Measurements from ENCODE around the gene GLP2R. TPM values are rescaled to one million over a fixed set of nuclear protein-coding genes. Genes with fewer than 3 reads are reported as not detected.

GLP2R gene
- total and polyA plus RNA-seq, 2 of the 13 experiments (the other 11 are each of a cell fraction or from before 2014, with no cell fraction given), result 0.65 to 1.4 TPM

DNA sequence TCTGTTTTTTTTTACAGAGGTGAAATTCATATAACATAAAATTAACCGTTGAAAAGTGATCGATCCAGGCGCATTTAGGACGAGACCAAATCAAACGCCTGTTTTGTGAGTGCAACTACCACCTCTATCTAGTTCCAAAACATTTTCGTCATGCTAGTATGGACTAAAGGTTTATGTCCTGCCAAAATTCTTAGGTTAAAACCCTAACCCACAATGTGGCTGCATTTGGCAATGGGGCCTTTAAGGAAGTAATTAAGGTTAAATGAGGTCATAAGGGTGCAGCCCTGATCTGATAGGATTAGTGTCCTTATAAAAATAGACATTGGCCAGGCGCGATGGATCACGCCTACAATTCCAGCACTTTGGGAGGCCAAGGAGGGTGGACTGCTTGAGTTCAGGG is 112.2 kb downstream of the GLP2R start (continued):
- TF ChIP-seq ZNF281 (CRISPR knock-in tag; IDR thresholded peaks at IDR 0.05; ENCODE audit: borderline replicate concordance) (no peak), ZNF781 (CRISPR knock-in tag; IDR thresholded peaks at IDR 0.05; ENCODE audit: borderline replicate concordance, not compliant biosample characterization) (no peak)

DNA sequence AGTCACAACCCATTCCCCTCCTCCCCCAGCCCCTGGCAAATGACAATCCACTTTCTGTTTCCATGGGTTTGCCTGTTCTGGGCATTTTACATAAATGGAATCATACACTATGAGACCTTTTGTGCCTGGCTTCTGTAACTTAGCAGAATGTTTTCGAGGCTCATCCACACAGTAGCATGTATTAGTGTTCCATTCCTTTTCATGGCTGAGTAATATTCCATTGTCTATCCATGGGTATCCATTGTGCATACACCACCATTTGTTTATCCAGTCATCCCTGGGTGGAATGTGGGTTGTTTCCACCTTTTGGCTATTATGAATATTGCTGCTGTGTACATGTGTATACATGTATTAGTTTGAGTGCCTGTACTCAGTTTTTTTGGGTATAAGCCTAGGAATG is 113.0 kb downstream of the GLP2R start:
- DNase-seq (ENCODE audit: low spot score), result no peak
- Histone ChIP-seq H4K20me1 (ENCODE audit: insufficient read depth, low read length) (0 out of 2 replicates have a peak, but pooled peaks cover 3% of the 10 kb centered on the region), H3K4me3 (replicated peaks in 1 of 3; ENCODE audit: insufficient read depth in 1 of 3, low read depth in 2 of 3, low read length in 3 of 3) (no peak overlapping the region), H3K27ac (ENCODE audit: extremely low read length, insufficient read depth, low read length) (no peak overlapping the region), H3K4me1 (ENCODE audit: insufficient read depth, low read length) (no peaks in the 10 kb centered on the region), H2AFZ (ENCODE audit: low read length) (no peak overlapping the region), H3K9me3 (ENCODE audit: low read length) (no peaks in the 10 kb centered on the region), H3K36me3 (replicated peaks in 1 of 2; ENCODE audit: control insufficient read depth in 1 of 2, insufficient read depth in 2 of 2, low read length in 2 of 2) (no peaks in the 10 kb centered on the region), H3K27me3 (ENCODE audit: control insufficient read depth in 1 of 2, insufficient read depth in 2 of 2, low read length in 2 of 2) (peaks cover 1 to 4% of the 10 kb centered on the region in 2 experiments; a peak in 3 of 5 replicates), H3K79me2 (ENCODE audit: insufficient read depth, low read length) (no peaks in the 10 kb centered on the region), H3K9ac (ENCODE audit: insufficient read depth, low read depth, low read length) (no peak overlapping the region), H3K4me2 (ENCODE audit: low read depth, low read length) (no peak overlapping the region)
- WGBS (ENCODE audit: low lambda C conversion rate), result 0% methylated on average over 1 of the region's 1 CpG
- TF ChIP-seq, protein P1, sequence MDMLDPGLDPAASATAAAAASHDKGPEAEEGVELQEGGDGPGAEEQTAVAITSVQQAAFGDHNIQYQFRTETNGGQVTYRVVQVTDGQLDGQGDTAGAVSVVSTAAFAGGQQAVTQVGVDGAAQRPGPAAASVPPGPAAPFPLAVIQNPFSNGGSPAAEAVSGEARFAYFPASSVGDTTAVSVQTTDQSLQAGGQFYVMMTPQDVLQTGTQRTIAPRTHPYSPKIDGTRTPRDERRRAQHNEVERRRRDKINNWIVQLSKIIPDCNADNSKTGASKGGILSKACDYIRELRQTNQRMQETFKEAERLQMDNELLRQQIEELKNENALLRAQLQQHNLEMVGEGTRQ (IDR thresholded peaks at IDR 0.05; ENCODE audit: low read depth, low read length), result no peak
- TF ChIP-seq, protein P1 (CRISPR knock-in tag; IDR thresholded peaks at IDR 0.05; ENCODE audit: borderline replicate concordance), result no peak
- no peak for TF ChIP-seq ZNF558 (CRISPR knock-in tag; IDR thresholded peaks at IDR 0.05; ENCODE audit: borderline replicate concordance)
- no peak for TF ChIP-seq NCOA1 (CRISPR knock-in tag; IDR thresholded peaks at IDR 0.05)
- TF ChIP-seq, protein P2, sequence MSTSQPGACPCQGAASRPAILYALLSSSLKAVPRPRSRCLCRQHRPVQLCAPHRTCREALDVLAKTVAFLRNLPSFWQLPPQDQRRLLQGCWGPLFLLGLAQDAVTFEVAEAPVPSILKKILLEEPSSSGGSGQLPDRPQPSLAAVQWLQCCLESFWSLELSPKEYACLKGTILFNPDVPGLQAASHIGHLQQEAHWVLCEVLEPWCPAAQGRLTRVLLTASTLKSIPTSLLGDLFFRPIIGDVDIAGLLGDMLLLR (CRISPR knock-in tag; IDR thresholded peaks at IDR 0.05), result no peak
- no peak for TF ChIP-seq ZNF251 (CRISPR knock-in tag; IDR thresholded peaks at IDR 0.05)
- no peak for TF ChIP-seq ZFP37 (CRISPR knock-in tag; IDR thresholded peaks at IDR 0.05; ENCODE audit: borderline replicate concordance)
- in situ Hi-C loops (cut with HindIII; ENCODE audit: extremely low pct_ligation_motif_present, low pct_unique_long_range_greater_than_20kb), result no loop called here
- FAIRE-seq, result no peak
- ChIA-PET CTCF (ENCODE audit: low intra/inter-chr PET ratio, low total read pairs) (no interaction called here), POLR2A (no interaction called here)
- no TSS peak for BruUV-seq (replicated peaks)
- intact Hi-C loops (cut with micrococcal nuclease; ENCODE audit: unreplicated experiment), result no loop called here
- no peak for ATAC-seq
